ENCODE results near the gene NDUFAF2. TPM values are rescaled to one million over a fixed set of nuclear protein-coding genes. Genes with fewer than 3 reads are reported as not detected.

NDUFAF2 gene
- total and polyA plus RNA-seq, 2 of the 13 experiments (the other 11 are each of a cell fraction or from before 2014, with no cell fraction given), result 34.0 to 78.4 TPM

DNA sequence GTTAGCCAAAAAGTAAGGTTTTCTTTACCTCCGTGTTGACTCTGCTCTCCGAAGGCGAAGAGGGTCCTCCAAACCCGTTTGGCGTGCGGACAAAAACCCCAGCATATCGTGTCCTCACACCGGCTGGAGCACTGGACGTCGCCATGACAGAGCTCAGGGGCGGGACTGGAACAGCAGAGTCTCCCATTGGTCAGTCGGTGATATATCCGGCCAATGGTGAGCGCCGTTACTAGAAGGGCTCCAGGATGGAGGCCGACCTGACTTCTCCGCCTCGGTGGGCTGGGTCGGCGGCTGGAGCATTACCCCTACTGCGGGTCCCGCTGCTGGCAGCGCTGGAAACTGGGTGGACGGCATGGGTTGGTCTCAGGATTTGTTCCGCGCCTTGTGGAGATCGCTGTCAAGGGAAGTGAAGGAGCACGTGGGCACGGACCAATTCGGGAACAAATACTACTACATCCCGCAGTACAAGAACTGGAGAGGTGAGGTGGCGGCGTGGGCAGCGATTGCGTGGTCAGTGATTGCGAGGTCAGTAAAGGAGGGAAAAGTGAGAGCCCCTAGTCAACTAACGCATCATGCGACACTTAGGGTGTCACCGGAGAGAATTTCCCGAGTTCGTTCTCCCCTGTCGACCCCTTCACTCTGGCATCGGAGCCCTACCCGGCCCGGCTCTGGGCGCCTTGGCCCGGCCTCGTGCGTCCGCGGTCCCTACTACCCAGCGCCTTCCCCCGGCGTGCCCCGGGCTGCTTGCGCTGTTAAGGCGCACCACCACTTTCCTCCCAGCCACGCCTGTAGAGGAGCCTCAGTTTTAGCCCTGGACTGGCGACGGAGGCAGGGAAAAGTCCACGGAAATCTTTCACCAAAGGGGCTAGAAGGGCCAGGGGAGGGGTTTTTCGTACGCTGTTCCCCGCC is at the start of gene NDUFAF2, which contains the start of gene ERCC8 (continued):
- TF ChIP-seq HMGXB4 (CRISPR knock-in tag; IDR thresholded peaks at IDR 0.05; ENCODE audit: borderline replicate concordance in 1 of 2, low read depth in 1 of 2), result peak in 1 of 2 experiments; percentile 88; a peak in 3 of 4 replicates
- no peak for TF ChIP-seq ATF4 (CRISPR knock-in tag; IDR thresholded peaks at IDR 0.05)
- no peak for TF ChIP-seq HNRNPUL1 (IDR thresholded peaks at IDR 0.05; ENCODE audit: low read depth, low read length)
- peak; percentile 34 for TF ChIP-seq MED1 (CRISPR knock-in tag; IDR thresholded peaks at IDR 0.05)
- TF ChIP-seq, protein P1, sequence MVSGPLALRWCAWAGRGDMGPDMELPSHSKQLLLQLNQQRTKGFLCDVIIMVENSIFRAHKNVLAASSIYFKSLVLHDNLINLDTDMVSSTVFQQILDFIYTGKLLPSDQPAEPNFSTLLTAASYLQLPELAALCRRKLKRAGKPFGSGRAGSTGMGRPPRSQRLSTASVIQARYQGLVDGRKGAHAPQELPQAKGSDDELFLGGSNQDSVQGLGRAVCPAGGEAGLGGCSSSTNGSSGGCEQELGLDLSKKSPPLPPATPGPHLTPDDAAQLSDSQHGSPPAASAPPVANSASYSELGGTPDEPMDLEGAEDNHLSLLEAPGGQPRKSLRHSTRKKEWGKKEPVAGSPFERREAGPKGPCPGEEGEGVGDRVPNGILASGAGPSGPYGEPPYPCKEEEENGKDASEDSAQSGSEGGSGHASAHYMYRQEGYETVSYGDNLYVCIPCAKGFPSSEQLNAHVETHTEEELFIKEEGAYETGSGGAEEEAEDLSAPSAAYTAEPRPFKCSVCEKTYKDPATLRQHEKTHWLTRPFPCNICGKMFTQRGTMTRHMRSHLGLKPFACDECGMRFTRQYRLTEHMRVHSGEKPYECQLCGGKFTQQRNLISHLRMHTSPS (CRISPR knock-in tag; IDR thresholded peaks at IDR 0.05; ENCODE audit: low read depth), result no peak
- TF ChIP-seq EP300 (IDR thresholded peaks at IDR 0.05; ENCODE audit: low read depth in 2 of 2, low read length in 2 of 2), result no peak
- TF ChIP-seq EP300 (CRISPR knock-in tag; IDR thresholded peaks at IDR 0.05; ENCODE audit: borderline replicate concordance), result no peak
- TF ChIP-seq ZBTB42 (CRISPR knock-in tag; IDR thresholded peaks at IDR 0.05), result 0 out of 2 replicates have a peak, but pooled peaks have one; percentile 14
- no peak for TF ChIP-seq NKX3-1 (CRISPR knock-in tag; IDR thresholded peaks at IDR 0.05)
- 0 out of 2 replicates have a peak, but pooled peaks have one; percentile 48 for TF ChIP-seq ZNF274 (CRISPR knock-in tag; IDR thresholded peaks at IDR 0.05)
- TF ChIP-seq PCBP1 (IDR thresholded peaks at IDR 0.05; ENCODE audit: borderline replicate concordance, low read depth, low read length), result 0 out of 2 replicates have a peak, but pooled peaks have one; percentile 16
- TF ChIP-seq, protein P2, sequence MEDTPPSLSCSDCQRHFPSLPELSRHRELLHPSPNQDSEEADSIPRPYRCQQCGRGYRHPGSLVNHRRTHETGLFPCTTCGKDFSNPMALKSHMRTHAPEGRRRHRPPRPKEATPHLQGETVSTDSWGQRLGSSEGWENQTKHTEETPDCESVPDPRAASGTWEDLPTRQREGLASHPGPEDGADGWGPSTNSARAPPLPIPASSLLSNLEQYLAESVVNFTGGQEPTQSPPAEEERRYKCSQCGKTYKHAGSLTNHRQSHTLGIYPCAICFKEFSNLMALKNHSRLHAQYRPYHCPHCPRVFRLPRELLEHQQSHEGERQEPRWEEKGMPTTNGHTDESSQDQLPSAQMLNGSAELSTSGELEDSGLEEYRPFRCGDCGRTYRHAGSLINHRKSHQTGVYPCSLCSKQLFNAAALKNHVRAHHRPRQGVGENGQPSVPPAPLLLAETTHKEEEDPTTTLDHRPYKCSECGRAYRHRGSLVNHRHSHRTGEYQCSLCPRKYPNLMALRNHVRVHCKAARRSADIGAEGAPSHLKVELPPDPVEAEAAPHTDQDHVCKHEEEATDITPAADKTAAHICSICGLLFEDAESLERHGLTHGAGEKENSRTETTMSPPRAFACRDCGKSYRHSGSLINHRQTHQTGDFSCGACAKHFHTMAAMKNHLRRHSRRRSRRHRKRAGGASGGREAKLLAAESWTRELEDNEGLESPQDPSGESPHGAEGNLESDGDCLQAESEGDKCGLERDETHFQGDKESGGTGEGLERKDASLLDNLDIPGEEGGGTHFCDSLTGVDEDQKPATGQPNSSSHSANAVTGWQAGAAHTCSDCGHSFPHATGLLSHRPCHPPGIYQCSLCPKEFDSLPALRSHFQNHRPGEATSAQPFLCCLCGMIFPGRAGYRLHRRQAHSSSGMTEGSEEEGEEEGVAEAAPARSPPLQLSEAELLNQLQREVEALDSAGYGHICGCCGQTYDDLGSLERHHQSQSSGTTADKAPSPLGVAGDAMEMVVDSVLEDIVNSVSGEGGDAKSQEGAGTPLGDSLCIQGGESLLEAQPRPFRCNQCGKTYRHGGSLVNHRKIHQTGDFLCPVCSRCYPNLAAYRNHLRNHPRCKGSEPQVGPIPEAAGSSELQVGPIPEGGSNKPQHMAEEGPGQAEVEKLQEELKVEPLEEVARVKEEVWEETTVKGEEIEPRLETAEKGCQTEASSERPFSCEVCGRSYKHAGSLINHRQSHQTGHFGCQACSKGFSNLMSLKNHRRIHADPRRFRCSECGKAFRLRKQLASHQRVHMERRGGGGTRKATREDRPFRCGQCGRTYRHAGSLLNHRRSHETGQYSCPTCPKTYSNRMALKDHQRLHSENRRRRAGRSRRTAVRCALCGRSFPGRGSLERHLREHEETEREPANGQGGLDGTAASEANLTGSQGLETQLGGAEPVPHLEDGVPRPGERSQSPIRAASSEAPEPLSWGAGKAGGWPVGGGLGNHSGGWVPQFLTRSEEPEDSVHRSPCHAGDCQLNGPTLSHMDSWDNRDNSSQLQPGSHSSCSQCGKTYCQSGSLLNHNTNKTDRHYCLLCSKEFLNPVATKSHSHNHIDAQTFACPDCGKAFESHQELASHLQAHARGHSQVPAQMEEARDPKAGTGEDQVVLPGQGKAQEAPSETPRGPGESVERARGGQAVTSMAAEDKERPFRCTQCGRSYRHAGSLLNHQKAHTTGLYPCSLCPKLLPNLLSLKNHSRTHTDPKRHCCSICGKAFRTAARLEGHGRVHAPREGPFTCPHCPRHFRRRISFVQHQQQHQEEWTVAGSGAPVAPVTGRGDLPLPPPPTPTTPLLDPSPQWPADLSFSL (CRISPR knock-in tag; IDR thresholded peaks at IDR 0.05), result no peak
- no peak for TF ChIP-seq ZNF619 (CRISPR knock-in tag; IDR thresholded peaks at IDR 0.05)
- no peak for TF ChIP-seq ZNF841 (CRISPR knock-in tag; IDR thresholded peaks at IDR 0.05; ENCODE audit: borderline replicate concordance)
- no peak for TF ChIP-seq ZNF256 (CRISPR knock-in tag; conservative IDR thresholded peaks at IDR 0.05)
- TF ChIP-seq ZKSCAN1 (IDR thresholded peaks at IDR 0.05; ENCODE audit: low read length), result no peak
- TF ChIP-seq JUNB (CRISPR knock-in tag; IDR thresholded peaks at IDR 0.05; ENCODE audit: borderline replicate concordance), result peak; percentile 39; the same call in 1 of the 2 replicates
